Posterior cingulate gyrus (tissue), 11 donors: ENCODE measurements around the gene C16orf87.
"Not testable (repeated sequence)": the region's sequence is repeated elsewhere in the genome, so short reads cannot be mapped to it uniquely, and the experiment has no call there.

Experiments
- DNase-seq, 10 donors: peaks; one replicate each; pipeline versions ENCODE4 v3.0.0 to v3.0.0-alpha.2; 2020 to 2021; ENCODE audit warnings: mixed read lengths in 3 of 10
- intact Hi-C: fragments of 100-400 bp; cut with DNase I; formaldehyde crosslinking; loops from one replicate; pipeline ENCODE4 v1.15.1; 2023

The C16orf87 gene

GRCh38 chr16:46803373-46803772 lies 27.6 kb downstream of the C16orf87 start:
- DNase-seq = no peak
- intact Hi-C loops = loop anchor here (10.0 kb wide), 1 partner anchor 119 kb away; the partner anchor contains the start of genes ORC6 and VPS35

- no peak for DNase-seq
- intact Hi-C loops = loop anchor here (10.0 kb wide), 1 partner anchor 117 kb away; the partner anchor contains the start of genes ORC6 and VPS35
These were observed 29.4 kb downstream of the C16orf87 start for GRCh38 chr16:46801428-46802049.

GRCh38 chr16:46800494-46800893 lies 30.5 kb downstream of the C16orf87 start:
- no peak for DNase-seq
- intact Hi-C loops = loop anchor here (10.0 kb wide), 1 partner anchor 116 kb away; the partner anchor contains the start of genes ORC6 and VPS35

- intact Hi-C loops = no loop called here
- no peak for DNase-seq
These were observed 33.5 kb downstream of the C16orf87 start for GRCh38 chr16:46797501-46797900.

GRCh38 chr16:46796764-46797269 lies 34.2 kb downstream of the C16orf87 start:
- DNase-seq = no peak
- intact Hi-C loops = no loop called here

GRCh38 chr16:46793841-46794240 lies 37.1 kb downstream of the C16orf87 start:
- no peak for DNase-seq
- intact Hi-C loops = no loop called here

GRCh38 chr16:46790599-46791270 lies 40.2 kb downstream of the C16orf87 start:
- intact Hi-C loops = no loop called here
- DNase-seq = no peak

- DNase-seq = peak; percentile 38 to 96 (median 72)
- intact Hi-C loops = no loop called here
These were observed 41.2 kb downstream of the C16orf87 start for GRCh38 chr16:46789499-46790414.

GRCh38 chr16:46788891-46789474 lies 42.0 kb downstream of the C16orf87 start:
- DNase-seq = no peak
- intact Hi-C loops = no loop called here

- intact Hi-C loops = no loop called here
- DNase-seq = no peak
These were observed 43.1 kb downstream of the C16orf87 start for GRCh38 chr16:46787909-46788308.

- DNase-seq = no peak
- intact Hi-C loops = no loop called here
These were observed 45.7 kb downstream of the C16orf87 start for GRCh38 chr16:46785076-46785845.

- intact Hi-C loops = not testable (repeated sequence)
These were observed 46.4 kb downstream of the C16orf87 start for GRCh38 chr16:46784569-46784968.

GRCh38 chr16:46783800-46784199 lies 47.2 kb downstream of the C16orf87 start:
- intact Hi-C loops = no loop called here
- DNase-seq = no peak

More at GRCh38 chr16:46784569-46784968, 46.4 kb downstream of the C16orf87 start:
- not testable (repeated sequence) for DNase-seq

GRCh38 chr16:46782320-46782719 lies 48.7 kb downstream of the C16orf87 start:
- intact Hi-C loops = no loop called here
- DNase-seq = no peak

GRCh38 chr16:46777804-46778203 lies 53.2 kb downstream of the C16orf87 start:
- intact Hi-C loops = no loop called here

GRCh38 chr16:46775214-46775613 lies 55.8 kb downstream of the C16orf87 start:
- DNase-seq = no peak
- intact Hi-C loops = no loop called here

More at GRCh38 chr16:46777804-46778203, 53.2 kb downstream of the C16orf87 start:
- DNase-seq = peak in 1 of 10 donors; percentile 33

GRCh38 chr16:46774743-46775177 lies 56.2 kb downstream of the C16orf87 start:
- no peak for DNase-seq
- intact Hi-C loops = no loop called here

GRCh38 chr16:46772463-46772862 lies 58.5 kb downstream of the C16orf87 start:
- no peak for DNase-seq
- intact Hi-C loops = no loop called here

GRCh38 chr16:46768809-46769208 lies 62.2 kb downstream of the C16orf87 start:
- no peak for DNase-seq
- intact Hi-C loops = no loop called here
